HG03159 (cell line): Measurements from ENCODE around the gene RPP25.
"Not testable (repeated sequence)": the region's sequence is repeated elsewhere in the genome, so short reads cannot be mapped to it uniquely, and the experiment has no call there.

ENCODE experiments used
- ATAC-seq: cut with Tn5 transposase; IDR thresholded peaks from one replicate; pipeline ENCODE4 v1.9.1; 2021; ENCODE audit warnings: mild to moderate bottlenecking, moderate library complexity; ENCODE audit not compliant: unreplicated experiment

The RPP25 gene

GRCh38 chr15:74924525-74924924 lies 32.0 kb downstream of the RPP25 start:
- no peak for ATAC-seq

- no peak for ATAC-seq
Observed at GRCh38 chr15:74920456-74920855, 36.1 kb downstream of the RPP25 start.

GRCh38 chr15:74917676-74918075 lies 38.9 kb downstream of the RPP25 start:
- ATAC-seq = no peak

- ATAC-seq = not testable (repeated sequence)
Observed at GRCh38 chr15:74913799-74914198, 42.8 kb downstream of the RPP25 start.

- no peak for ATAC-seq
Observed at GRCh38 chr15:74913041-74913440, 43.5 kb downstream of the RPP25 start.

GRCh38 chr15:74908635-74909034 lies 47.9 kb downstream of the RPP25 start:
- ATAC-seq = no peak

- ATAC-seq = no peak
Observed at GRCh38 chr15:74907163-74907870, 49.3 kb downstream of the RPP25 start.

- peak; percentile 87 for ATAC-seq
Observed at GRCh38 chr15:74906450-74907162, 50.0 kb downstream of the RPP25 start, which contains the start of gene FAM219B. Gene FAM219B, minus strand, starts transcription at chr15:74906851. Its CDS starts 51 bp downstream, at chr15:74906800.

- no peak for ATAC-seq
Observed at GRCh38 chr15:74906067-74906449, 50.5 kb downstream of the RPP25 start.
